NCI-H187 treated with DMSO at 0.1 percent for 48 hours (cell line): Measurements from ENCODE around the gene RASSF1.

Source experiments
- DNase-seq: peaks from one replicate; lab custom pipeline; 2025; lab: John Stamatoyannopoulos, UW

The RASSF1 gene

DNA sequence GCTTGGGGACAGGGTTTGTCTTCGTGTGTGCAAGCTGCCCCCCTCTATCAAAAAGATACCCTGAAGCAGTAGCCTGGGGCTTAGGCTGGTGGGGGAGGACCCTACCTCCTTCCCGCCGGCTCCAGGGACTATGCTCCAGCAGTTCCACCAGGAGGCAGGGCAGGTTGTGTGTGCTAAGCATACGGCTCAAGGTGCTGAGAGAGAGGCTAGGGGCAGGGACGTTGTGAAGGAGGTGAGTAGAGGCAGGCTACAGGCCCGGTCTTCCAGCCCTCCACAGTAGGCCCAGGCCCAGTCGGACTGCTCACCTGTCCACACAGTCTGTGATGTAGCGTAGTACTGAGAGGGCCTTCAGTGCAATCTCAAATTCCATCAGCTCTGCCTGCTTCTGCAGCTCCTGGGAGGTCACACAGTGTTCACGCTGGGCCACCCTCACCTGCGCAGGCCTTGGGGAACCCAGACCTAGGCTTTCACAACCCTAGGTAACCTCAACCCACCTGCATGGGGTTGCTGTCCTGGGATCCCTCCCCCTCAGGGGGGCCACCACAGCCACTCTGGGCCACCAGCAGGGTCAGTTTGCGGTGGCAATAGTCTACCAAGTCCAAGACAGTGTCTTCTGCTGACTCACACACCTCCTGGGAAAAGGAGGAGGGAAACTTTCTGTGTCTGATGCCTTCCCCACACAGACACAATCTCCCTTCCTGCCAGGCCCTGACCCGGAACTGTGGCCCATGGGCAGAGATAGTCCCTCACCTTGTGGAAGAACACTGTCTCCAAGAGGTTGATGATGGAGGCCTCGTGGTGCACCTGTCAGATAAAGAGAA lies 2.4 kb upstream of the RASSF1 start:
- DNase-seq = no peak

DNA sequence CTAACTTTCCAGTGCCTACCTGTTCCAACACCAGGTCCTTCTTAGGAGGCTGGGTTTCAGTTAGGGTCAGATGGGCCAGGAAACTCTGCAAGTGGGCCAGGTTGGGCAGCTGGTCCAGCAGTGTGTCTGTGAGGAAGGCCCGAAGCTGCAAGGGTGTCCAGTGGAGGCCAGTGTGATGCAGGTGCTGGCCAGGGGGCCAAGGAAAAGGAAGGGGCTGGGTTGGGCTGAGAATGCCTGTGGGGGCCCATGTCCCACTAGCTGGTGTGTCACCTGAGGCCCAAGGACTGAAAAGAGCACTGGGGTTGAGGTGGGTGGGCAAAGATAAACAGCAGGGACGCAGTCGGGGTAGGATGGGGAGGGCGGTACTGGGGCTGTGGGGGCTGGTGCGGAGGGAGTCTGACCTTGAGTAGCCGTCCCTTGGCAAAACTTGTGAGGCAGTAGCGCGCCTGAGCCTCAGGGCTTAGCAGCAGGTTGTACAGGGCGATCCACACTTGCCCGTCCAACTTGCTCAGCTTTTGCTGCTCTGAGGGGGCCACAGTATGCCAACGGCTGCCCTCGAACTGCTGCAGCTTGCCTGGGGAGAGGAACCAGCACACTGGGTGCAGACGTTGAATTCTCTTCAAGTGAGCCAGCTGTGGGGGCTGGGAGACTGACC lies 1.5 kb upstream of the RASSF1 start:
- DNase-seq = no peak

DNA sequence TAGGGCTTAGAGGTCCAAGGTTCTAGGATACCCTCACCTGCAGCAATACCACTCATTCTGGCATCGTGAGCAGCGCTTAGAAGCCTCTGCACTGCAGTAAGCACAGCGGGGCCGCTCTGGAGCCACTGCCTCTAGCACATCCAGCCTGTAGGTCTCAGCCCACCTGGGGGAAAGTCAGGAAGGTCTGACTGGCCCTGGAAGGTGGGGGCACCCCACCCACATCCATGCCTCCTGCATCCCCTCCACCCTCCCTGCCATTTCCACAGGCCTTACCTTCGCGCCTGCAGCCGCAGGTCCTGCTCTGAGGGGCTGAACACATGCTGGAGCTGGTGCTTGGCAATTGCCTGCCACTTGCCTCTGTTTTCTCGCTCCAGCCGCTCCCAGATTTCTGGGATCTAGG lies 901 bp upstream of the RASSF1 start:
- DNase-seq = no peak

DNA sequence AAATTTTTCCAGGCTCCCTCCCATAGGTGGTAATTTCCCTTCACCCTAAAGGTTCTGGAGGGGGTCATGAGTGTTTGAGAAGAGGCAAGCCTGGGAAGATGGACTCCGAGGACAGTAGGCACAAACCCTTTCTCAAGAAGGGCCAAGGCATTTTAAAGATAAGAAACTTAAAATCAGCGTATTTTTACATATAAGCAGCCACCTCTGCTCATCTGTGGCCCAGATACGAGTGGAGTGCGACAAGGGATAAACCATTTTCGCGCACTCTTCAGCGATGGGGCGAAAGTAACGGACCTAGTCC lies 539 bp downstream of the RASSF1 start:
- no peak for DNase-seq

DNA sequence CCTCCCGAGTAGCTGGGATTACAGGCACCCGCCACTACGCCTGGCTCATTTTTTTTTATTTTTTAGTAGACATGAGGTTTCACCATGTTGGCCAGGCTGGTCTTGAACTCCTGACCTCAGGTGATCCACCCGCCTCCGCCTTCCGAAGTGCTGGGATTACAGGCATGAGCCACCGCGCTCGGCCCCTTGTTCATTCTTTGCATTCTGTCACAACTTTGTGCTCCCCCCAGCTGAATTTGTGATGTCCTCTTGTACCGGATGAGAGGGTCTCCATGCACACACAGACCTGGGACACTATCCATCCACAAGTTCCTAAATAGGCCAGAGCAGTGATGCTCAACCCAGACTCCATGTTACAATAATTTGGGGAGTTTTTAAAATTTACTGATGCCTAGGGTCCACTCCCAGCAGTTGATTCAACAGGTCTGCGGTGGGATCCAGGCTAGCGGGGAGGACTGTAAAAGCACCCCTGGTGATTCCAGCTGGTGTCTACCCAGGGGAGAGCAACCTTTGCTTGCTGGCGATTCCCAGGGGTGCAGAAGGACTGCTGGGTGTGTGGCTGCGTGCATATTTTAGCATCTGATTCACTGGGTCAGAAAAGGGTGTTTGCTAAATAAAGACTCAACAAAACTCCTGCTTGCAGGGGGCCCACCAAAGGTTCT lies 1.0 kb downstream of the RASSF1 start:
- no peak for DNase-seq

DNA sequence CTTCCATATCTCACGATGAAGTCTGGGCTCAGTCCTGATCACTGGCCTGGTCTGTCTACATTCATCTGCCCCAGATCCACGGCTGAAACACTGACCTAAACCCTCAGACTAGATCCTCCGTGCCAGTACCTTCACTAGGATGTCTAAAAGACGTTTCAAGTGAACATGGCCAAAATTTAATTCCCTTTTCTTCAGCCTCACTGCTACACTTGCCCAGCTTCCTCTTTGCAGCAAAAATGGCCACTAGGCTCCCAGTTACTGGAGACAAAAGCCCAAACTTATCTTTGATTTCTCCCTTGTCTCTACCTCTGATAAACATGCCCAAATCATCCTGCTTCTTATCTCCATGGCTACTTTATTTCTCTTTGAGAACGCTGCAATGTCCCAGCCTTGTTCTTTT lies 1.7 kb downstream of the RASSF1 start:
- DNase-seq = no peak

DNA sequence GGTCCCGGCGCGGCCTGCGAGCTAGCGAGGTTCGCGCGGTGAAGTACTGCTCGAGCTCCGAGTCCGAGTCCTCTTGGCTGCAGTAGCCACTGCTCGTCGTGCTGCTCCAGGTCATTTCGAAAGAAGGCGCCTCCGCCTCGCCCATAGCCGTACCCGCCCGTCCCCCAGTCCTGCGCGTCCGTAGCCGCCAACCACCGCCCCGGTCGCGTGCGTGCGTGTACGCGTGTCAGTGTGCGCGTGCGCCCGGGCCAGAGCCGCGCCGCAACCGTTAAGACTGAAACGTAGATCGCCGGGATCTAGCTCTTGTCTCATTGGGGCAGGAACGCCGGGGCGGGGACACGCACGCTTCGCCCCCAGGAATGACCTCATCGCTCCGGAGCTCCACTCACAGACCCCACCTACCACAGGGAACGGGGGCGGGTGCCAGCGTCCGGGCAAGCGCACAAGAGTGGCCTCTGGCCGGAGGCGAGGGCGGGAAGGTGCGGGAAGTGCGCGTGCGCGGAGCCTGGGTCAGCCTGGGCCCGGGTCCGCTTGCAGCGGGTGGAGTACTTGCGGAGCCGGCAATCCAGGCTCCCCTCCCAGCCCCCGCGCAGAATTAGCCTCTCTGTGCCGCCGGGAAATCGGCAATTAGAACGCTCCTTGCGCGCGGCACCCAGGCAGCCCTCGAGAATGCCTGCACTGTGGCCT lies 3.3 kb downstream of the RASSF1 start:
- peak; percentile 56 for DNase-seq

DNA sequence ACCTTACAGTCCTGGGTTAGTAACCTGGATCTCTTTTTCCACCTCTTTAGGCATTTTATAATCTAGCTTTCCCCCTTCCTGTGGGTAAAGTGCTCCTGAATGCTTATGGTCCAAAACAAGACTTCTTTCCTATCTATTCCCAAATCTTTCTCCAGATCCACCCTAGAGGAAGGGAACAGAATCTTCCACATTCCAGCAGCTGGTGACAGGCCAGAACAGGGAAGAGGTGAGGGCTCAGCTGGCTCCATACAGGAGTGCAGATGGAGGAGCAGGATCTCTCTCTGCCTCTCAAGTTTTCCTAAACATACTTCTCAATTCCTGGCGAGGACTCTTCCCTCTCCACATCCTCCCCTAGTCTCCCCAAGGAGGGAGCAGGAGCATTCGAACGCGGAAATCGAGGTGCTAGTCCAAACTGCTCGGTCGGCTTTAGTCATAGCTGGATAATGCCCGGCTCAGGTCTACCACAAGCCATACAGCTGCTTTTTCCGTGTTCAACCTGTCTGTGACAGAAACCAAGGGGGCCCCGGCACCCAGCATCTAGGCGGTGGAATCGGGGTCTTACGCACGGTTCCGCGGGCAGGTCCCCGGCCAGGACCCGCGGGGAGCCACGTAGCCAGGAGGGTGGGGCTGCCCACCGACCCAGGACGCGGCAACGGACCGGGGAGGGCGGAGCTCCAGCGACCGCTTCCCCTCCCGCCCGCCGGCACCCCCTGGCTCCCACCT lies 4.0 kb downstream of the RASSF1 start:
- DNase-seq = no peak

DNA sequence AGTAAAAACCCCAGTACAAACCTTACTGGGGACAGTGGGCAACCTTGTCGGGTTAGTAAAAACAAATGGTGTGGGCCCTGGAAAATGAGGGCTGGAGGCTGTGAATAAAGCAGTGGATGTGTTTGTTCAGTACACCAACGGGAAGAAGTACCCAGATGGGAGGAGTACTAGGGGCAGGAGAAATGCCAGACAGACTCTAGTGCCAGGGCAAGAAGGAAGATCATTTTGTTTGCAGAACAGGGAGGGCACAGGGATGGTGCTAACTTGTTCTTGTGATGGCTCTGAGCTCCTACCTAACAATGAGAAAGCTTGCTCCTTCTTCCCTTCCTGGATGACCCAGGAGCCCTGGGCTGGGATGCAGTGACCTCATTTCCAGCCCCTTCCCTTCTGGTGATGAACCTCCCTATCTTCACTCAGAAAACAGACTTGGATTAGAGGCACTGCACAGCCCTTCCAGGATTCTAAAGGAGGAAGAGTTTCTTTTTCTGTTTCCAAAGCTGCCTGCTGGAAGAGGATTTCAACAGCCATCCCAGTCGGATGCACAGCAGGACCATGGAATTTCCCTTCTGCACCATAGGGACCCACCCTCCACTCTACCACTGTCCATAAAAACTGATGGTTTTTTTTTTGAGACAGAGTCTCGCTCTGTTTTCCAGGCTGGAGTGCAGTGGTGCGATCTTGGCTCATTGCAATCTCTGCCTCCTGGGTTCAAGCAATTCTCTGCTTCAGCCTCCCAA lies 6.1 kb downstream of the RASSF1 start:
- no peak for DNase-seq

DNA sequence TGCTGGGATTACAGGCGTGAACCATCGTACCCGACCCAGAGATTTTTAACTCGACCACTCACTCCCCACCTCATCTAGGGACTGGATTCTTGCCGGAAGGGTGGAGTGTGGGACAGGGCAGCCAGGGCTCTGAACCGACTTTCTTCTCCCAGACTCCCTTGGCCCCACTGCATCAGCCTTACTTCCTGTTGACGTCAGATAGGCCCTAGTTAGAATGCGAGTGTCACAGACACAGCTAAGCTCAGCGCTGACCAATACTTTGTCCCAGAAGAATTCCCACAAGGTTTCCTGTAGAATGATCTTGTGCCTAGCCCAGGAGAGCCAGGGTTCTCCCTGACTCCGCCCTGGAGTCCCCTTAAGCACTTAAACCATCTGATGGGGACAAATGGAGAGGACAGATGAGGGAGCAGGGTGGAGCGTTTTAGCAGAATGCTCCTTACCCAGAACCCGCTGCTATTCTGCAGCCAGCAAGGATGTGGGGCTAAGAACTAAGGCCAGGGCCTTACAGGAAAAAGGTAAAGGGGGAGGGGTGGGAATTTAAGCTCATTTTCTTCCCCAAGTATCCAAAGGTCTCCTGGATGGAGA lies 6.8 kb downstream of the RASSF1 start:
- DNase-seq = no peak

DNA sequence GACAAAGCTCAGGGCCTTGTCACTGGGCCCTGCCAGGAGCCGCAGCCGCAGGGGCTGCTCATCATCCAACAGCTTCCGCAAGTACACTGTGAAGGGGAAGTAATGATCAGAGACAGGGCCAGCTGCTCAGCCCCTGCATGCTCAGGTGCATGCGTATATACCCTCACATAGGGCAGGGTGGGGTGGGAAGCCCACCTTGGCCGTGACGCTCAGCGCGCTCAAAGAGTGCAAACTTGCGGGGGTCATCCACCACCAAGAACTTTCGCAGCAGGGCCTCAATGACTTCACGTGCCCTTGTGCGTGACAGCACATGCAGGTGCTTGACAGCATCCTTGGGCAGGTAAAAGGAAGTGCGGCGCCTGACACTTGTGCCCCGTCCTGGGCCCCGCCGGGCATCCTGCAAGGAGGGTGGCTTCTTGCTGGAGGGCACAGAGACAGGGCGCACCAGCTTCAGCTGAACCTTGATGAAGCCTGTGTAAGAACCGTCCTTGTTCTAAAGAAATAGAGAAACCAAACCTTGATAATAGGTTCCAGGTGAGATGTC lies 9.2 kb downstream of the RASSF1 start:
- DNase-seq = no peak

DNA sequence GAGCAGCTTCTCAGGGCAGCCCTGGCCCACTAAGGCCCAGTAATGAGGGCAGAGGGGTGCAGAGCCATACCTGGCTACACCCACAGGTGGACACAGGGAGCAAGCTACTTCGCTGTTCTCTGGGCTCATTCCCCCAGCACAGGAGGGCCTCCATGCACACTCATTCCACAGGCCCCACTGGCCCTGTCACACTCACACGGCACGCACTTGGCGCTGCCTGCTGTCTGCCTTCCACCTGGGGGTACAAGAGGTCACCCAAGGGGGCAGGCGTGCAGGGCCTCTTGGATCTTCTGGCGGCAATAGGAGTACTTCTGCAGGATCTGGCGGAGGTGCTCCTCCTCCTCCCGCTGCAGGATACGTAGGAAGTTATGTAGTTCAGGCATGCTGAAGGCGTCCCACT lies 10.3 kb downstream of the RASSF1 start:
- DNase-seq = no peak

DNA sequence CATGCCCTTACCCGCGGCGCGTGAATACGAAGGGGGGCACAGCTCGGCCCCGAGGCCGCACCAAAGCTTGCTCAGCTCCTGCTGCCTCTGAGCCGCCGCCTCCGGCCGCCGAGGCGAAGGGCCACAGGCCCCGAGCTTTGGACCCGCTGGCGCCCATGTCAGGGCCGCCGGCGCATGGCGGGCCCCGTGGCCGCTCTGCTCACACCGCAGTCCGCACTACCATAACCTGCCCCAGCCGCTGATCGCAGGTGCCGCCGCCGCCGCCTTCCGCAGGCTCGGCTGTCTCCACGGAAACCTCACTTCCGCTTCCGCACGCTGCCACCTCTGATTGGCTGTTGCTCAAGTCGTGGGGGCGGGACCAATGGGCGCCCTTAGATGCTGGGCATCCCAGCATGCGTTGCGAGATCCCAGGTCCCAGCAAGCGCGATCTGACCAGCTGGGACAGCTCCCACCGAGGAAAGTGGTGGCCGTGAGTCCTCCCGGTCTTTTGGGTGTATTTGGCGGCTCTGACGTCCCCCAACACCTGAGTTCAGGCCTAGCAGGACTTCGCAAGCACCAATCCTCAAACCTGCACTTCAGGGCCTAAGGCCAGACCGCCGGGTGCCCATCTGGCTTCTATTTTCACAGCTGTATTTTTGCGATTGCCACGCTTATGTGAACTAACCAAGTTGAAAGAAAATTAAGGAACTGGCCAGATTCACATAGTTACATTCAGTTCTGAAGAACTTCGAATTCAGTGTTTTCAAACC lies 12.5 kb downstream of the RASSF1 start, which contains the start of gene TUSC2:
Gene TUSC2 (minus strand): TSS at position 281 of the 749 bp plus-strand sequence. CDS start 124 bp downstream, at position 157.
- DNase-seq = peak; percentile 42

DNA sequence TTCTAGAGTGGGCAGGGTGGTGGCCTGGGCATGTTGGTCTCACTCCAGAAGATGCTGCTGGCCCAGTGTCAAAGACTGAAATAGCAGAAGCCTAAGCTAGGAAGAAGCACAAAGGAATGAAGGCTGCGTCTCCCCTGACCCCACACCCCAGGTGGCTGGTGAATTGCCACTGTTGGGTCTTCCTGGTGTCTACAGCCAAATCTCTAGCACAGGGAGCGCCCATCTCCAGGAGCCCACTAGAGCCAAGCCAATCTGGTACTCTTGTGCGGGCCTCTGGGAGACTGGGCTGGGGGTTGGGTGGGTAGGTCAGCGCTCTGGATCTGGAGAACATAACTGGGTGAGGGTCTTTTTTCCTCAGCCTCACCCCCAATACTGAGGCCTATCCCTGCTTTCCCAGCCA lies 13.5 kb downstream of the RASSF1 start:
- DNase-seq = no peak

DNA sequence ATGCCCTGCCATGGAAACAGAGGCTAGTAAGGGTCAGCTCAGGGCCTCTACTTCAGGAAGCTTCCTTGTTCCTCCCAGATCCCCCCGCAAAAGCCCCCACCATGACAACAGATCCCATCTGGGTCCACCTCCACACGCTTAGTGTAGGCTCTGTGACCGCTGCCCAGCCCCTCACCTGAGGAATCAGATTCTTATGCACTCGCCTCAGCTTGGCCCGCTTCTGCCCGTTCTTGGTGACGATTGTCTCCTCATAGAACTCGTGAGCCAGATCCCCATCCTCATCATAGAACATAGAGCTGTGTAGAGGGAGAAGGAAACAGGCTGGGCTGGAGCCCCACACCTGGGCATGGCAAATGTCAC lies 14.5 kb downstream of the RASSF1 start:
- DNase-seq = no peak

DNA sequence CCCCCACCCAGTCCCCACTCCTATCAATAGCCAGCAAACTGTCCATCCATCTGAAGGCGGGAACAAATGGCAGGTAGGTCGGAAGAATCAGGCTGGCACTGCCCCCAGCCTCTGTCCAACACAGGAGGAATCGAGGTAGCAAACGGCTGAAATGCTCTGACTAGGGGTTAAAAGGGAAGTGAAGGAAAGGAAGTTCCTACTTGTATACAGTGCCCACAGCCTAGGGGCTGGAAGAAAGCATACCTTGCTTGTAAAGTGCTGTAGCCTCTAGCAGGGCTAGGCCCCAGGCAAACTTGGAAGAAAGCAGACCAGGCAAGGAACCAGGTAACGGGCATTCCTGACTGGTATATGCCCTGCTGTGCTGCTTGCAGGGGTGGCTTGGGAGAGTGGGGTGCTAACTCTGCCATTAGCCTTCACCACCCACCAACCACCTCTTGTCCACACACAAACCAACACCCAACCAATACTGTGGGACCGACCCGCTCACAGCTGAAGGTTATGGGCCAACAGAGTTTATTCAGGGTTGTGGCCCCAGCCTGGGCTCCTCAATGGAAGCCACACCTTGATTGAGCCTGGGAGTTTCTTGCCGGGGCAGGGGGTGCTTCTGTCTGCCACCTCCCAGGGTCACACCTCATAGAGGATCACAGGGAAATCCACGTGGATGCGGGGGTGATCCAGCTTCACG lies 15.0 kb downstream of the RASSF1 start:
- no peak for DNase-seq

DNA sequence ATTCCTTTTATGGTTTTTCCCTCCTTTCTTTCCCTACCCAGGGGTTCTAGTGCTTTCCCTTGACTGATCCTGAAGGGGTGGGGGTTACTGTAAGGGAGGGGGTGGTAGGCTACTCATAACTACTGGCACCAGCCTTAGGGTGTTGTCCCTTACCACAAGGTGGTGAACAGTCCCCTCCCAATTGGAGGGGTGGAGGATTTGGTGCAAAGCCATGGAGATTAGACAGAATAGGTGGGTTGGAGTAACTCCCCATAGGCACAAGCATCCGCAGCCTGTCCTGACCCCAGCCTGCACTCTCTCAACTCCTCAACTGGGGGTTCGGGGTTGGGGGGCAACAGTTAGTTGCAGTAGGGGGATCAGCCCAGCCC lies 15.5 kb downstream of the RASSF1 start:
- no peak for DNase-seq

DNA sequence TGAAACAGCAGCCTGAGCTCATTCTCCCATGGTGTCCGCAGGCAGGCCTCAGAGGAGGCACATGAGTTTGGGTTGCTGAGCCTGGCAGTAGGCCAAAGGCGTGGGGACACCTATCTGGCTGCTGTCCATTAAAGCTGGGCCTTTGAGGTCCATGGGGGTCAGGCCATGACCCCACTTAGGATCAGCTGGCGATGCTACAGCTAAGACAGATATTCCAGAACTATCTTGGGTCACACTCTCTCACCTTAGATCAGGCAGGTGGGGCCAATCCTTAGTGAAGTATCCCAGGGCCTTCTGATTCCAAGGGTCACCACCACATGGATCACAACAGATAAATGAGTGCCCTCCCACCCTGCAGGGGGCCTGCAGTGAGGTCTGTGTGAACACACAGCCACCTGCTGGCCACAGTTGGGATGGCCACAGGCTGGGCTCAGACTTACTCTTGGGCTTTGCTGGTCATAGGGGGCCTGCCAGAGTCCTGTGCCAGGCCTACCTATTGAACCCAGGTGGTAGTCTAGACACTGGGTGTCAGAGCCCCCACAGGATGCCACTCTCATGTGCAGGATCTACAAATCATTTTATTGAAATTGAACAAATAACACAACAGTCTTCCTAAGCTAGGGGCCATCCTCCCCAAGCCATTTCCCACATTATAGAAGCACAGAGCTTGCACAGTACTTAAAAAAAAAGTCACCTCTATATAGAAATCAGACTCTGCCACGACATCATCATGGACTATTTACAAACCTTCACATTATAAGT lies 16.1 kb downstream of the RASSF1 start:
- DNase-seq = no peak
